Left lung (tissue), 10 donors: ENCODE data around the gene USP6. TPM values are rescaled to one million over a fixed set of nuclear protein-coding genes. Genes with fewer than 3 reads are reported as not detected.
A peak's percentile ranks its signal among the peaks of the same experiment; 100 is the strongest.
"Not testable (repeated sequence)": the region's sequence is repeated elsewhere in the genome, so short reads cannot be mapped to it uniquely, and the experiment has no call there.

Experiments used
- ATAC-seq: fragments of 200-7000 bp; cut with Tn5 transposase; one replicate; pipeline ENCODE4 v1.9.1; 2020; ENCODE audit warnings: moderate library complexity
- DNase-seq, 4 donors: peaks; one replicate each; pipeline ENCODE4 v3.0.0-alpha.2; 2013 to 2020
- H3K27ac ChIP-seq, 2 donors: fragments of 200-600 bp; sonication (generic) in 1 of 2; one replicate each; pipeline versions ENCODE4 v1.5.0 to v1.8.0; 2020 to 2021
- H3K27me3 ChIP-seq, 2 donors: fragments of 200-600 bp; sonication (generic) in 1 of 2; one replicate each; pipeline versions ENCODE4 v1.5.0 to v1.8.0; 2020 to 2021
- H3K36me3 ChIP-seq, 2 donors: fragments of 200-600 bp; sonication (generic) in 1 of 2; one replicate each; pipeline versions ENCODE4 v1.5.0 to v1.8.0; 2020 to 2021
- H3K4me1 ChIP-seq, 2 donors: fragments of 200-600 bp; one replicate each; pipeline ENCODE4 v1.8.0; 2021
- H3K4me3 ChIP-seq, 2 donors: fragments of 200-600 bp; sonication (generic) in 1 of 2; one replicate each; pipeline versions ENCODE4 v1.5.0 to v1.8.0; 2020 to 2021; ENCODE audit warnings: mild to moderate bottlenecking in 1 of 2
- H3K9me3 ChIP-seq, 2 donors: fragments of 200-600 bp; sonication (generic) in 1 of 2; one replicate each; pipeline versions ENCODE4 v1.5.0 to v1.8.0; 2020 to 2021
- CTCF ChIP-seq, 2 donors: fragments of 200-600 bp; sonication (generic) in 1 of 2; IDR thresholded peaks; one replicate each; pipeline versions ENCODE4 v1.5.0 to v1.8.0; 2021; ENCODE audit warnings: antibody characterized with exemption in 2 of 2
- intact Hi-C, 2 donors: fragments of 100-400 bp; cut with DNase I; formaldehyde crosslinking; loops; one replicate each; pipeline versions ENCODE4 v1.11.2 to v1.14.2; 2022
- polyA plus RNA-seq, 6 donors: library from polyadenylated mRNA; unstranded; fragments of 120-200 nt; gene quantifications; one replicate each; pipeline ENCODE4 v1.2.1, GENCODE V29; 2013; ENCODE audit not compliant: insufficient read length in 6 of 6
- total RNA-seq, 2 donors: library from RNA; stranded (reverse); fragmentation: NEBNext Ultra II Directional; extraction: Animal tissue kit (Norgen Biotek cat#: 25700); gene quantifications; one replicate each; pipeline ENCODE4 v1.2.1, GENCODE V29; 2021
- donor health status: DM: no; HTN: yes; CAD: no.
- donor health status: DM: no; HTN: no; CAD: no.

USP6 gene
- total and polyA plus RNA-seq, 8 donors = 0.15 to 16.5 (median 5.8) TPM

- Histone ChIP-seq H3K4me3 (no peak overlapping the region), H3K4me1 (peaks cover 0 to 16% of the 10 kb centered on the region in 2 donors), H3K27ac (no peak overlapping the region), H3K9me3 (no peaks in the 10 kb centered on the region), H3K27me3 (no peaks in the 10 kb centered on the region), H3K36me3 (peaks cover 0 to 44% of the 10 kb centered on the region in 2 donors)
- no peak for TF ChIP-seq CTCF (IDR thresholded peaks at IDR 0.05)
- DNase-seq (no peak), ATAC-seq (peak; percentile 52)
- intact Hi-C loops = no loop called here
Observed at GRCh38 chr17:5211458-5211857, 95.6 kb downstream of the USP6 start.

GRCh38 chr17:5217562-5217961, 101.7 kb downstream of the USP6 start:
- H3K4me3 ChIP-seq, ATAC-seq, DNase-seq, intact Hi-C loops, H3K9me3 ChIP-seq, H3K27ac ChIP-seq, H3K27me3 ChIP-seq: not testable (repeated sequence)
- Histone ChIP-seq H3K4me1 (peaks cover 0 to 21% of the 10 kb centered on the region in 2 donors), H3K36me3 (peaks cover 0 to 58% of the 10 kb centered on the region in 2 donors)

- Histone ChIP-seq H3K4me1 (peaks cover 0 to 21% of the 10 kb centered on the region in 2 donors), H3K27ac (no peak overlapping the region), H3K9me3 (no peaks in the 10 kb centered on the region), H3K36me3 (peaks cover 0 to 55% of the 10 kb centered on the region in 2 donors), H3K4me3 (no peak overlapping the region), H3K27me3 (no peaks in the 10 kb centered on the region)
- DNase-seq = no peak
- no peak for ATAC-seq
- TF ChIP-seq CTCF (IDR thresholded peaks at IDR 0.05) = no peak
- intact Hi-C loops = no loop called here
Observed at GRCh38 chr17:5219536-5219935, 103.7 kb downstream of the USP6 start.

GRCh38 chr17:5220074-5220473, 104.2 kb downstream of the USP6 start:
- Histone ChIP-seq H3K4me3 (no peak overlapping the region), H3K36me3 (peaks cover 0 to 50% of the 10 kb centered on the region in 2 donors), H3K4me1 (peaks cover 0 to 21% of the 10 kb centered on the region in 2 donors), H3K9me3 (no peaks in the 10 kb centered on the region), H3K27me3 (no peaks in the 10 kb centered on the region), H3K27ac (no peak overlapping the region)
- intact Hi-C loops = no loop called here
- no peak for TF ChIP-seq CTCF (IDR thresholded peaks at IDR 0.05)
- ATAC-seq (no peak), DNase-seq (no peak)

- H3K27me3 ChIP-seq, H3K9me3 ChIP-seq, intact Hi-C loops, H3K4me3 ChIP-seq, DNase-seq, ATAC-seq: not testable (repeated sequence)
- peaks cover 0 to 40% of the 10 kb centered on the region in 2 donors for H3K4me1 ChIP-seq
- H3K36me3 ChIP-seq = peaks cover 0 to 38% of the 10 kb centered on the region in 2 donors
- H3K27ac ChIP-seq = peak overlapping the region in 1 of 2 donors; percentile 47
Observed at GRCh38 chr17:5221912-5222311, 106.1 kb downstream of the USP6 start.

Other genes starting within 250 kb of the USP6 start
- 1 to 10 TPM; 2.0 to 5.3 TPM for gene C17orf107, start 216.5 kb upstream of the USP6 start, total RNA-seq
- gene C17orf107, start 216.5 kb upstream of the USP6 start, polyA plus RNA-seq = 1 to 10 TPM in 2 of 6 donors, under 1 TPM in 4; 0.63 to 1.5 (median 0.82) TPM
- gene CHRNE, start 212.9 kb upstream of the USP6 start, total RNA-seq = 1 to 10 TPM; 2.9 to 4.9 TPM
- 1 to 10 TPM in 1 of 6 donors, under 1 TPM in 5; 0.56 to 1.5 (median 0.83) TPM for gene CHRNE, start 212.9 kb upstream of the USP6 start, polyA plus RNA-seq
- under 1 TPM; 0.31 to 0.96 TPM for gene GP1BA, start 183.8 kb upstream of the USP6 start, total RNA-seq
- gene GP1BA, start 183.8 kb upstream of the USP6 start, polyA plus RNA-seq = 1 to 10 TPM; 2.8 to 3.7 (median 3.5) TPM
- gene SLC25A11, start 176.0 kb upstream of the USP6 start, total RNA-seq = 10 to 100 TPM; 58.6 to 70.5 TPM
- gene SLC25A11, start 176.0 kb upstream of the USP6 start, polyA plus RNA-seq = 10 to 100 TPM; 38.4 to 56.2 (median 46.9) TPM
- gene RNF167, start 175.8 kb upstream of the USP6 start, total RNA-seq = 100 to 1,000 TPM; 102 to 108 TPM
- gene RNF167, start 175.8 kb upstream of the USP6 start, polyA plus RNA-seq = 100 to 1,000 TPM; 101 to 126 (median 119) TPM
- gene PFN1, start 167.5 kb upstream of the USP6 start, total RNA-seq = 100 to 1,000 TPM; 619 to 987 TPM
- gene PFN1, start 167.5 kb upstream of the USP6 start, polyA plus RNA-seq = 100 to 1,000 TPM; 337 to 506 (median 415) TPM
- gene ENO3, start 164.9 kb upstream of the USP6 start, total RNA-seq = 10 to 100 TPM; 15.0 to 15.9 TPM
- gene ENO3, start 164.9 kb upstream of the USP6 start, polyA plus RNA-seq = 10 to 100 TPM; 10.7 to 22.4 (median 15.6) TPM
- gene SPAG7, start 148.2 kb upstream of the USP6 start, total RNA-seq = 10 to 100 TPM; 47.2 to 59.3 TPM
- 10 to 100 TPM; 73.4 to 78.6 (median 75.2) TPM for gene SPAG7, start 148.2 kb upstream of the USP6 start, polyA plus RNA-seq
- 10 to 100 TPM; 51.3 to 64.9 TPM for gene CAMTA2, start 128.4 kb upstream of the USP6 start, total RNA-seq
- 10 to 100 TPM; 28.6 to 40.8 (median 33.3) TPM for gene CAMTA2, start 128.4 kb upstream of the USP6 start, polyA plus RNA-seq
- gene INCA1, start 118.5 kb upstream of the USP6 start, total RNA-seq = 1 to 10 TPM; 1.0 to 2.4 TPM
- 10 to 100 TPM in 2 of 6 donors, 1 to 10 TPM in 4; 8.1 to 11.5 (median 9.1) TPM for gene INCA1, start 118.5 kb upstream of the USP6 start, polyA plus RNA-seq
- 100 to 1,000 TPM; 205 to 239 TPM for gene KIF1C, start 118.1 kb upstream of the USP6 start, total RNA-seq
- 10 to 100 TPM; 48.9 to 75.0 (median 65.9) TPM for gene KIF1C, start 118.1 kb upstream of the USP6 start, polyA plus RNA-seq
- under 1 TPM; 0.58 to 0.73 TPM for gene SLC52A1, start 80.6 kb upstream of the USP6 start, total RNA-seq
- under 1 TPM; 0.13 to 0.34 (median 0.25) TPM for gene SLC52A1, start 80.6 kb upstream of the USP6 start, polyA plus RNA-seq
- gene ZFP3, start 37.6 kb upstream of the USP6 start, total RNA-seq = 1 to 10 TPM; 4.9 to 5.7 TPM
- 10 to 100 TPM in 1 of 6 donors, 1 to 10 TPM in 5; 8.7 to 10.3 (median 9.5) TPM for gene ZFP3, start 37.6 kb upstream of the USP6 start, polyA plus RNA-seq
- 10 to 100 TPM in 1 of 2 donors, 1 to 10 TPM in 1; 7.7 to 12.5 TPM for gene ZNF232, start 4.2 kb upstream of the USP6 start, total RNA-seq
- gene ZNF232, start 4.2 kb upstream of the USP6 start, polyA plus RNA-seq = 10 to 100 TPM; 16.9 to 50.6 (median 42.3) TPM
- 1 to 10 TPM; 6.5 to 7.1 TPM for gene ZNF594, start 75.8 kb downstream of the USP6 start, total RNA-seq
- 10 to 100 TPM; 18.7 to 22.5 (median 19.3) TPM for gene ZNF594, start 75.8 kb downstream of the USP6 start, polyA plus RNA-seq
- 10 to 100 TPM in 1 of 2 donors, 1 to 10 TPM in 1; 8.8 to 20.0 TPM for gene SCIMP, start 118.8 kb downstream of the USP6 start, total RNA-seq
- 1 to 10 TPM; 1.7 to 3.5 (median 2.2) TPM for gene SCIMP, start 118.8 kb downstream of the USP6 start, polyA plus RNA-seq
- 10 to 100 TPM; 37.0 to 44.2 TPM for gene RABEP1, start 166.3 kb downstream of the USP6 start, total RNA-seq
- 10 to 100 TPM; 52.3 to 60.1 (median 56.7) TPM for gene RABEP1, start 166.3 kb downstream of the USP6 start, polyA plus RNA-seq